ENCODE measurements around the gene MYL12A. TPM values are rescaled to one million over a fixed set of nuclear protein-coding genes. Genes with fewer than 3 reads are reported as not detected.

MYL12A gene
- total and polyA plus RNA-seq, 2 of the 13 experiments (the other 11 are each of a cell fraction or from before 2014, with no cell fraction given), result 261 to 277 TPM

DNA sequence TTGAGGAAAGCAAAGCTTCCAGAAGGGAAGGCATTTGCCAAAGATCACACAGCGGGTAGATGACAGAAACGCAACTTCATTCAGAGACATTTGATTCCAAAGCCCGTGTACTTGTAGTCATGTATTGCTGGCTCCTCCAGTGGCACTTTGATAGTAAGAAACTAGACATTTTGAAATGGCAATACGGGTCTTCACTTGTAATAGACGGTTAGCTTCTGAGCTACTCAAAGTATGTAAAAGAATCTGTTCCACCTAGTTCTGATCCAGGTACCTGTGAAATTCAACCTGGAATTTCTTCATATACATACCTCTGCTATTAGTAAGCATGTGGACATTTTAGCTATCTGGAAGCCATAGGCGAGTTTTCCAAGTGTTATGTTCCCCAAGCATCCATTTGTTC is 26.1 kb upstream of the MYL12A start:
- H3K4me3 ChIP-seq (replicated peaks in 1 of 3; ENCODE audit: insufficient read depth in 1 of 3, low read depth in 2 of 3, low read length in 3 of 3), result no peak overlapping the region
- in situ Hi-C loops (cut with HindIII; ENCODE audit: extremely low pct_ligation_motif_present, low pct_unique_long_range_greater_than_20kb), result no loop called here
- H3K4me1 ChIP-seq (ENCODE audit: insufficient read depth, low read length), result peaks cover 59% of the 10 kb centered on the region
- TF ChIP-seq KLF9 (CRISPR knock-in tag; IDR thresholded peaks at IDR 0.05; ENCODE audit: low read depth), result no peak
- no peaks in the 10 kb centered on the region for H3K79me2 ChIP-seq (ENCODE audit: insufficient read depth, low read length)
- DNase-seq (ENCODE audit: low spot score) (no peak), ATAC-seq (no peak), FAIRE-seq (no peak)
- no peak overlapping the region for H3K27ac ChIP-seq (ENCODE audit: extremely low read length, insufficient read depth, low read length)
- no peaks in the 10 kb centered on the region for H3K27me3 ChIP-seq (ENCODE audit: control insufficient read depth in 1 of 2, insufficient read depth in 2 of 2, low read length in 2 of 2)
- ChIA-PET POLR2A (no interaction called here), CTCF (ENCODE audit: low intra/inter-chr PET ratio, low total read pairs) (no interaction called here)
- BruUV-seq (replicated peaks), result no TSS peak
- no peak overlapping the region for H3K9ac ChIP-seq (ENCODE audit: insufficient read depth, low read depth, low read length)
- no peak overlapping the region for H3K4me2 ChIP-seq (ENCODE audit: low read depth, low read length)
- intact Hi-C loops (cut with micrococcal nuclease; ENCODE audit: unreplicated experiment), result no loop called here
- H4K20me1 ChIP-seq (ENCODE audit: insufficient read depth, low read length), result no peaks in the 10 kb centered on the region
- no peaks in the 10 kb centered on the region for H3K36me3 ChIP-seq (replicated peaks in 1 of 2; ENCODE audit: control insufficient read depth in 1 of 2, insufficient read depth in 2 of 2, low read length in 2 of 2)
- no peaks in the 10 kb centered on the region for H3K9me3 ChIP-seq (ENCODE audit: low read length)
- WGBS (ENCODE audit: low lambda C conversion rate), result 97% methylated on average over 6 of the region's 6 CpGs
- H2AFZ ChIP-seq (ENCODE audit: low read length), result no peak overlapping the region

DNA sequence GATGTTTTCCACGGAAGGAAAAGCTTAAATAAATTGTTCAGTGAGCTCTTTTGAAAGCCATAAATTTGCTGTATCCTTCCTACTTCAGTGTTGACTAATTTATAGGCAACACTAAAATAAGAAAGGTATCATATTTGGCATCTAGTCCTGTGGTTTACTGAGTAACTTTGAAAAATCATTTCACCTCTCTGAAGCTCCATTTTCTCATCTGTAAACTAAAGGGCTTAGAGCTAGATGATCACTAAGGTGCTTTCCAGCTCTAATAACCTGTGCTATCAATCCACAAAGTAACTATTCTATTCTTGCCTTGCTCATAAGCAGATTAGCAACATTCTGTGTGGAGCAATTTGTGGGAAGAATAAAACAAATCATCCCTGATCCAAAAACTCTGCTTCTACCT is 24.2 kb upstream of the MYL12A start:
- WGBS (ENCODE audit: low lambda C conversion rate), result 91% methylated on average over 1 of the region's 1 CpG
- CTCF ChIA-PET (ENCODE audit: low intra/inter-chr PET ratio, low total read pairs), result no interaction called here

More for the DNA sequence above, 24.2 kb upstream of the MYL12A start:
- Histone ChIP-seq H3K9me3 (ENCODE audit: low read length) (no peaks in the 10 kb centered on the region), H3K9ac (ENCODE audit: insufficient read depth, low read depth, low read length) (no peak overlapping the region), H3K27ac (ENCODE audit: extremely low read length, insufficient read depth, low read length) (no peak overlapping the region), H3K27me3 (ENCODE audit: control insufficient read depth in 1 of 2, insufficient read depth in 2 of 2, low read length in 2 of 2) (no peaks in the 10 kb centered on the region), H3K4me1 (ENCODE audit: insufficient read depth, low read length) (peaks cover 45% of the 10 kb centered on the region), H3K79me2 (ENCODE audit: insufficient read depth, low read length) (no peaks in the 10 kb centered on the region), H3K4me2 (ENCODE audit: low read depth, low read length) (no peak overlapping the region), H3K4me3 (replicated peaks in 1 of 3; ENCODE audit: insufficient read depth in 1 of 3, low read depth in 2 of 3, low read length in 3 of 3) (no peak overlapping the region), H3K36me3 (replicated peaks in 1 of 2; ENCODE audit: control insufficient read depth in 1 of 2, insufficient read depth in 2 of 2, low read length in 2 of 2) (no peaks in the 10 kb centered on the region), H2AFZ (ENCODE audit: low read length) (no peak overlapping the region), H4K20me1 (ENCODE audit: insufficient read depth, low read length) (no peaks in the 10 kb centered on the region)
- in situ Hi-C loops (cut with HindIII; ENCODE audit: extremely low pct_ligation_motif_present, low pct_unique_long_range_greater_than_20kb) (no loop called here), intact Hi-C loops (cut with micrococcal nuclease; ENCODE audit: unreplicated experiment) (no loop called here)
- TF ChIP-seq ZNF274 (CRISPR knock-in tag; IDR thresholded peaks at IDR 0.05), result no peak
- no peak for TF ChIP-seq ZNF775 (CRISPR knock-in tag; IDR thresholded peaks at IDR 0.05; ENCODE audit: borderline replicate concordance)
- TF ChIP-seq, protein P1, sequence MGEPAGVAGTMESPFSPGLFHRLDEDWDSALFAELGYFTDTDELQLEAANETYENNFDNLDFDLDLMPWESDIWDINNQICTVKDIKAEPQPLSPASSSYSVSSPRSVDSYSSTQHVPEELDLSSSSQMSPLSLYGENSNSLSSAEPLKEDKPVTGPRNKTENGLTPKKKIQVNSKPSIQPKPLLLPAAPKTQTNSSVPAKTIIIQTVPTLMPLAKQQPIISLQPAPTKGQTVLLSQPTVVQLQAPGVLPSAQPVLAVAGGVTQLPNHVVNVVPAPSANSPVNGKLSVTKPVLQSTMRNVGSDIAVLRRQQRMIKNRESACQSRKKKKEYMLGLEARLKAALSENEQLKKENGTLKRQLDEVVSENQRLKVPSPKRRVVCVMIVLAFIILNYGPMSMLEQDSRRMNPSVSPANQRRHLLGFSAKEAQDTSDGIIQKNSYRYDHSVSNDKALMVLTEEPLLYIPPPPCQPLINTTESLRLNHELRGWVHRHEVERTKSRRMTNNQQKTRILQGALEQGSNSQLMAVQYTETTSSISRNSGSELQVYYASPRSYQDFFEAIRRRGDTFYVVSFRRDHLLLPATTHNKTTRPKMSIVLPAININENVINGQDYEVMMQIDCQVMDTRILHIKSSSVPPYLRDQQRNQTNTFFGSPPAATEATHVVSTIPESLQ (CRISPR knock-in tag; conservative IDR thresholded peaks at IDR 0.05), result no peak
- no peak for TF ChIP-seq MYNN (CRISPR knock-in tag; IDR thresholded peaks at IDR 0.05; ENCODE audit: low read depth)
- TF ChIP-seq ZNF619 (CRISPR knock-in tag; IDR thresholded peaks at IDR 0.05), result no peak
- TF ChIP-seq SRSF1 (optimal IDR thresholded peaks at IDR 0.05; ENCODE audit: low read depth, low read length), result no peak
- TF ChIP-seq, protein P2, sequence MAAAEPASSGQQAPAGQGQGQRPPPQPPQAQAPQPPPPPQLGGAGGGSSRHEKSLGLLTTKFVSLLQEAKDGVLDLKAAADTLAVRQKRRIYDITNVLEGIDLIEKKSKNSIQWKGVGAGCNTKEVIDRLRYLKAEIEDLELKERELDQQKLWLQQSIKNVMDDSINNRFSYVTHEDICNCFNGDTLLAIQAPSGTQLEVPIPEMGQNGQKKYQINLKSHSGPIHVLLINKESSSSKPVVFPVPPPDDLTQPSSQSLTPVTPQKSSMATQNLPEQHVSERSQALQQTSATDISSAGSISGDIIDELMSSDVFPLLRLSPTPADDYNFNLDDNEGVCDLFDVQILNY (CRISPR knock-in tag; conservative IDR thresholded peaks at IDR 0.05), result no peak
- no peak for TF ChIP-seq AKAP8 (CRISPR knock-in tag; IDR thresholded peaks at IDR 0.05)
- TF ChIP-seq, protein P3, sequence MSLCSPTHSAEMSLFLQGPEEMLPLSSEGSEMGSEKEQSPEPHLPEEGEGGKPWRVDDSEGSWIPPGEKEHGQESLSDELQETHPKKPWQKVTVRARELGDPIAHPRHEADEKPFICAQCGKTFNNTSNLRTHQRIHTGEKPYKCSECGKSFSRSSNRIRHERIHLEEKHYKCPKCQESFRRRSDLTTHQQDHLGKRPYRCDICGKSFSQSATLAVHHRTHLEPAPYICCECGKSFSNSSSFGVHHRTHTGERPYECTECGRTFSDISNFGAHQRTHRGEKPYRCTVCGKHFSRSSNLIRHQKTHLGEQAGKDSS (CRISPR knock-in tag; IDR thresholded peaks at IDR 0.05; ENCODE audit: borderline replicate concordance, low read depth), result no peak
- no peak for TF ChIP-seq SNRNP70 (IDR thresholded peaks at IDR 0.05; ENCODE audit: low read depth, low read length)
- no peak for TF ChIP-seq ZKSCAN8 (CRISPR knock-in tag; IDR thresholded peaks at IDR 0.05; ENCODE audit: borderline replicate concordance)
- no peak for TF ChIP-seq KAT7 (CRISPR knock-in tag; IDR thresholded peaks at IDR 0.05; ENCODE audit: borderline replicate concordance)
- no peak for TF ChIP-seq RAD51 (IDR thresholded peaks at IDR 0.05; ENCODE audit: borderline replicate concordance)
- POLR2A ChIA-PET, result no interaction called here
- no peak for ATAC-seq
- DNase-seq (ENCODE audit: low spot score), result no peak
- BruUV-seq (replicated peaks), result no TSS peak
- FAIRE-seq, result no peak
